Measurements from ENCODE around the gene ZBTB16. TPM values are rescaled to one million over a fixed set of nuclear protein-coding genes. Genes with fewer than 3 reads are reported as not detected.

Gene ZBTB16
- total and polyA plus RNA-seq, 12 donors = 7.9 to 119 (median 53.2) TPM

DNA sequence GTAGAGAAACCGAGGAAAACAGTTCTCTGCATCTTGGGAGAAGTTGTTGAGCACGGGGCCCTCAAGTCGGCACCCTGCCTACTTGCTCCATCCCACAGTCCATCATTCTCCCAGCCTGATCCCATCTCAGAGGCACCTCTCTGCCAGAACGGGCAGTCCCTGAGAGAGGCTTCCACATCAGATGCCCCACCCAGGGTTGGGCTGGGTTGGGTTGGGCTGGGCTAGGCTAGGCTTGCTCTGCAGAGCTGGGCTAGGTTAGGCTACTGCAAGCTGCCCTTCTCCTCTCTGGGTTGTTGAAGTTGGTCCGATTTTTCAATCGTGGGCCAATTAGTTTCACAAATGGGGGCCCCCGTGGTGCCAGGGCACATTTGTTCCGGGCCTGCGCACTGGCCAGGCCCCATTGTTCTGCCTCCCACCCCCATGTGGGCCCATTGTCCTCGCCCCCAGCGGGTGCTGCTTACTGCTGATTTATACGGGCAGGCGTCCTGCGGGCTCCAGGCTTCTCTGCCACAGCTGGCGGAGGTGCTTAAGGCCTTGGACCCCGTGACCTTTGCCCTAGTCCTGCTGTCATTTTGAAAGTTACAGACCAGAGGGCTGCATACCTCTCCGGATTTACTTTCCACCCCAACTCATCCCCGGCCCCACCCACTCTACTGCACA, 173.0 kb downstream of the ZBTB16 start:
- 80 to 84% (median 82%) methylated on average over 15 to 18 of the region's 18 CpGs for WGBS, 4 donors
- Histone ChIP-seq H3K27me3 (no peaks in the 10 kb centered on the region), H3K4me3 (no peak overlapping the region), H3K9me3 (replicated peaks in 1 of 3) (no peaks in the 10 kb centered on the region), H3K4me1 (replicated peaks in 1 of 2) (peaks cover 7 to 28% of the 10 kb centered on the region in 2 donors), H3K36me3 (replicated peaks in 1 of 2) (no peaks in the 10 kb centered on the region), H3K27ac (no peak overlapping the region)
- intact Hi-C loops (cut with DNase I) = no loop called here
- TF ChIP-seq, protein P1, sequence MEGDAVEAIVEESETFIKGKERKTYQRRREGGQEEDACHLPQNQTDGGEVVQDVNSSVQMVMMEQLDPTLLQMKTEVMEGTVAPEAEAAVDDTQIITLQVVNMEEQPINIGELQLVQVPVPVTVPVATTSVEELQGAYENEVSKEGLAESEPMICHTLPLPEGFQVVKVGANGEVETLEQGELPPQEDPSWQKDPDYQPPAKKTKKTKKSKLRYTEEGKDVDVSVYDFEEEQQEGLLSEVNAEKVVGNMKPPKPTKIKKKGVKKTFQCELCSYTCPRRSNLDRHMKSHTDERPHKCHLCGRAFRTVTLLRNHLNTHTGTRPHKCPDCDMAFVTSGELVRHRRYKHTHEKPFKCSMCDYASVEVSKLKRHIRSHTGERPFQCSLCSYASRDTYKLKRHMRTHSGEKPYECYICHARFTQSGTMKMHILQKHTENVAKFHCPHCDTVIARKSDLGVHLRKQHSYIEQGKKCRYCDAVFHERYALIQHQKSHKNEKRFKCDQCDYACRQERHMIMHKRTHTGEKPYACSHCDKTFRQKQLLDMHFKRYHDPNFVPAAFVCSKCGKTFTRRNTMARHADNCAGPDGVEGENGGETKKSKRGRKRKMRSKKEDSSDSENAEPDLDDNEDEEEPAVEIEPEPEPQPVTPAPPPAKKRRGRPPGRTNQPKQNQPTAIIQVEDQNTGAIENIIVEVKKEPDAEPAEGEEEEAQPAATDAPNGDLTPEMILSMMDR (IDR thresholded peaks at IDR 0.05) = no peak
- no peak for TF ChIP-seq POLR2A (IDR thresholded peaks at IDR 0.05)
- no peak for DNase-seq

DNA sequence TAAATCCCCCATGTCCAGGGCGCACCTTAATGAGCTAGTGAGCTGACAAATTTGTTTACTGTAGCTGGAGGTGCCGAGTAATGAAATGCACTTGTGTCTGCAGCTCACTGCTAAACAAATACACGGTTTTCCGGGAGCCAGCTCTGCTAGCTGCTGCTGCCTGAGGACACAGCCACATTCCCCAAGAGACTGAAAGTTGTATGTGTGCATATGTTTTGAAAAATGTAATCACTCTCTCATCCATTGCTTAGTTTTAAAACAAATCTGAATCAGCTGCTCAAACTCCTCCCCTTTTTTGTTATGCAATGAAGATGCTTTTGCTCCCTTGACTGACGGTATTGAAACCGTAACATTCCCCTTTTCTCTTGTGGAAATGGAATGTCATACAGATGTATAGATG, 174.2 kb downstream of the ZBTB16 start:
- no peak for TF ChIP-seq POLR2A (IDR thresholded peaks at IDR 0.05)
- TF ChIP-seq, protein P1 (IDR thresholded peaks at IDR 0.05) = no peak
- intact Hi-C loops (cut with DNase I) = no loop called here
- no peak for DNase-seq
- 81 to 86% (median 83%) methylated on average over 6 of the region's 6 CpGs for WGBS, 4 donors
- H3K27ac ChIP-seq = peak overlapping the region in 1 of 5 donors; percentile 8
- H3K27me3 ChIP-seq = no peaks in the 10 kb centered on the region
- H3K4me3 ChIP-seq = no peak overlapping the region
- no peaks in the 10 kb centered on the region for H3K9me3 ChIP-seq (replicated peaks in 1 of 3)
- H3K36me3 ChIP-seq (replicated peaks in 1 of 2) = no peaks in the 10 kb centered on the region
- peaks cover 20 to 32% of the 10 kb centered on the region in 2 donors for H3K4me1 ChIP-seq (replicated peaks in 1 of 2)

DNA sequence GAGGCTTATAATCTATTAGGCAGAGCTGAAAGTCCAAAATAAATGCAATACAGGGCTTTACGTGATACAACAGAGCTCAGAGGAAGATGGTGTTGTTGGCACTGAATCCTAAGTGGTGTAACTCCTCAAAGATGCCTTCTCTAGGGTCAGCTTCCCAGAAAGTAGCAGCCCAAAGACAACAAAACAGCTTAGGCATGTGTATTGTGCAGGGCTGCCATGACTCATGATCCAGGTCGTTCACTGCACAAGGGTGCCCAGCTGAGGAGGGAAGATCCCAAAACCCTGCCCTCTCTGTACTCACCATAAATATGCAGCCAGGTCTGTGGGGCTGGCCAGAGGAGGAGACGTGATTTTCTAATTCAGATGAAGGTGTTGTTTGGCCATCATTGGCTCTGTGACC, 177.3 kb downstream of the ZBTB16 start:
- Histone ChIP-seq H3K4me3 (no peak overlapping the region), H3K4me1 (replicated peaks in 1 of 2) (peaks cover 23 to 39% of the 10 kb centered on the region in 2 donors), H3K9me3 (replicated peaks in 1 of 3) (no peaks in the 10 kb centered on the region), H3K27ac (peak overlapping the region in 2 of 5 donors; percentile 44 to 67), H3K27me3 (no peaks in the 10 kb centered on the region), H3K36me3 (replicated peaks in 1 of 2) (peaks cover 0 to under 1% of the 10 kb centered on the region in 2 donors)
- TF ChIP-seq POLR2A (IDR thresholded peaks at IDR 0.05) = no peak
- TF ChIP-seq, protein P1 (IDR thresholded peaks at IDR 0.05) = no peak
- DNase-seq = peak in 1 of 7 donors; percentile 33
- 60 to 79% (median 66%) methylated on average over 3 of the region's 3 CpGs for WGBS, 4 donors
- intact Hi-C loops (cut with DNase I) = no loop called here

DNA sequence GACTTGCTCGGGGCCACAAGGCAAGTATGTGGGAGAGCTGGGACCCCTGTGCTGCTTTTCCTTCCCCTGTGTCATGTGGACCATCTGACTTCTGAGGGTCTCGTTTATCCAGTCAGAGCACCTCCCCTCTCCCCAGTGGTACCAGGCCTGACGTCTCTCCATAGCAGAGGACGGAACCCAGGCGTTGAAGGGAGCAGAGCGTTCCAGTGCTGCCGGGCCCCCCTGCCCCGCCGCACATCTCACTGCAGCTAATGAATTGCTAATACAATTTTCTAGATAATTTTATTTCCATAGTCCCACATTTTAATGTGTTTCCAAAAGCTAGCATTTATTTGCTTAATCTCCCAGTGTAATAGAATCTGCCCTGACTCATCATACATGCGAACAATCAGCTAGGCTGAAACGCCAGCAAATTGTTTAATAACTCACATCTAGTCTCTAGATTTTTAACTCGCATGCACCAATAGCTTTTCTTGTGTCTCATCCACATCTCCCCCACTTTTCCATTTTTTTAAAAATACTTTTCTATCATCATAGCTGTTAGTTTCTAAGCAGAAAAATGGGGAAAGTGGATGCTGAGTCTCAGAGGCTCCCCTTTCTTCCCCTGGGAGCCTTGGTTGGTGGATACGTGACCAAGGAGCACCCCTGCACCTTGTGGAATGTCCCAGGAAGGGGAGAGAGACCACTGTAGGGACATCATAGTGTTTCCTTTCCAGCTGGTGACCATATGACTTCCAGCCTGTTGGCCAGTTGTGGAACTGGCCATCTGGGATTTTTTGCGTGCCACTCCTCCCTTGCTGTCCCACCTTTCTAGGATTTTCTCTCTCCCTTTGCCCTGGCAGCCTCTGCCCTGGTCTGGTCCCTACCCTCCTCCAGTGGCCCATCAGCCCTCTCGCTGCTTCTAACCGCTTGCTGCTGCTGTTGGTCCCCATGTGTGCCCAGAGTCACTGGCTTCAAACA, 178.1 kb downstream of the ZBTB16 start:
- Histone ChIP-seq H3K9me3 (replicated peaks in 1 of 3) (no peaks in the 10 kb centered on the region), H3K27ac (peak overlapping the region in 2 of 5 donors; percentile 44 to 67), H3K4me3 (no peak overlapping the region), H3K27me3 (no peaks in the 10 kb centered on the region), H3K4me1 (replicated peaks in 1 of 2) (peaks cover 23 to 39% of the 10 kb centered on the region in 2 donors), H3K36me3 (replicated peaks in 1 of 2) (peaks cover 0 to 8% of the 10 kb centered on the region in 2 donors)
- intact Hi-C loops (cut with DNase I) = no loop called here
- TF ChIP-seq, protein P1 (IDR thresholded peaks at IDR 0.05) = no peak
- TF ChIP-seq POLR2A (IDR thresholded peaks at IDR 0.05) = no peak
- 82 to 92% (median 86%) methylated on average over 12 to 16 of the region's 16 CpGs for WGBS, 4 donors
- DNase-seq = no peak

All from adrenal gland (tissue), 12 donors.